NOMO-1 treated with dmso at 0.1 percent for 144 hours (cell line): ENCODE data around the gene ERBB3.

ENCODE experiments used
- DNase-seq: peaks from one replicate; lab custom pipeline; 2025; ENCODE audit not compliant: unreplicated experiment; lab: John Stamatoyannopoulos, UW

Gene ERBB3

DNA sequence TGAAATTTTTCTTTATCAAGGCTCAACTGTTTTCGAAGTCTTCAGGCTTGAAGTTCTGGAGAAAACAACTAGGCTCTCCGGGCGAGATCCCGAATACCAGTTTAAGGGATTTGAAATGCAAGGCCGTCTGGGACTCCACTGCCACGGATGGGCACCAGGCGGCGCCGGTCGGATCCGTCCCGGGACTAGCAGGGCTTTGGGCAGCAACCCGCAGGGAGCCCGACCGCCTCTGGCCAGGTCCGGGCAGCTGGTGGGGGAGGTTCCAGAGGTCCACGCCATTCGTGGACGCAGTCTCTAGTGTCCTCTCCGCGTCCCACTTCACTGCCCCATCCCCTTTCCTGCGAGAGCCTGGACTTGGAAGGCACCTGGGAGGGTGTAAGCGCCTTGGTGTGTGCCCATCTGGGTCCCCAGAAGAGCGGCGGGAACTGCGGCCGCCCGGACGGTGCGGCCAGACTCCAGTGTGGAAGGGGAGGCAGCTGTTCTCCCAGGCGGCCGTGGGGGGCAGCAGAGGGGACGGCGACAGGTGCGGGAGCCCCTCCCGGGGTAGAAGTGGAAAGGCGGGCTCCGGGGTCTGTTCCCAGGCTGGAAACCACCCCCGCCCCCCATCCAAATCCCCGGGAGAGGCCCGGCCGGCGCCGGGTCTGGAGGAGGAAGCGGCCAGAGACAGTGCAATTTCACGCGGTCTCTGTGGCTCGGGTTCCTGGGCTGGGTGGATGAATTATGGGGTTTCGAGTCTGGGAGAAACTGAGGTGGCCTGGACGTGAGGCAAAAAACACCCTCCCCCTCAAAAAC, 838 bp upstream of the ERBB3 start:
- DNase-seq, result peak; percentile 32

DNA sequence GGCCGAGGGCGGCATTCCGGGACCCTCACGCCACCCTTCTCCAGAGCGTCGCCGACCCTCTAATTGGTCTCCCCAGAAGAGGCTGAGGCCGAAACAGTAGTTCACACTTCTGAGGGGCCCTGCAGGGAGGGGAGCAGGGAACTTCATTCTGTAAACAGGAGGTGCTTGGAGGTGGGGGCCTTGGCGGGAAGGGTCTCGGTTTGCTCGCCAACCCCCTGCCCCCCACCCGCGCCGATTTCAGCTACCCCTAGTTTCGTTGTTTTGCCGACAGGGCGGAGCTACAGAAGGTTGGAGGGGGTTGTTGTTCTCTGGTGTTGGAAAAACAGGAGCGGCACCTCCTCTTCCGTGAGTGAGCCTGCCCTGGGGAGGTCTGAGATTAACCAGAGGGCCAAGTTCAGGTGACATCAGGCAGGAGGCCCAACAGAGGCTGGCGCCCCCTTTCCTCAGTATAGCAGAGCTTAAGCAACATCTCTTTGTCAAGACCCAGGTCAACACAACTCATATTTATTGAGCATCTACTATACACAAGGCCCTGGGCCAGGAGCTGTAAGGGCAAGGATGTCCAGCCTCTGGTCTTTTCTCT, 682 bp downstream of the ERBB3 start:
- DNase-seq, result no peak

DNA sequence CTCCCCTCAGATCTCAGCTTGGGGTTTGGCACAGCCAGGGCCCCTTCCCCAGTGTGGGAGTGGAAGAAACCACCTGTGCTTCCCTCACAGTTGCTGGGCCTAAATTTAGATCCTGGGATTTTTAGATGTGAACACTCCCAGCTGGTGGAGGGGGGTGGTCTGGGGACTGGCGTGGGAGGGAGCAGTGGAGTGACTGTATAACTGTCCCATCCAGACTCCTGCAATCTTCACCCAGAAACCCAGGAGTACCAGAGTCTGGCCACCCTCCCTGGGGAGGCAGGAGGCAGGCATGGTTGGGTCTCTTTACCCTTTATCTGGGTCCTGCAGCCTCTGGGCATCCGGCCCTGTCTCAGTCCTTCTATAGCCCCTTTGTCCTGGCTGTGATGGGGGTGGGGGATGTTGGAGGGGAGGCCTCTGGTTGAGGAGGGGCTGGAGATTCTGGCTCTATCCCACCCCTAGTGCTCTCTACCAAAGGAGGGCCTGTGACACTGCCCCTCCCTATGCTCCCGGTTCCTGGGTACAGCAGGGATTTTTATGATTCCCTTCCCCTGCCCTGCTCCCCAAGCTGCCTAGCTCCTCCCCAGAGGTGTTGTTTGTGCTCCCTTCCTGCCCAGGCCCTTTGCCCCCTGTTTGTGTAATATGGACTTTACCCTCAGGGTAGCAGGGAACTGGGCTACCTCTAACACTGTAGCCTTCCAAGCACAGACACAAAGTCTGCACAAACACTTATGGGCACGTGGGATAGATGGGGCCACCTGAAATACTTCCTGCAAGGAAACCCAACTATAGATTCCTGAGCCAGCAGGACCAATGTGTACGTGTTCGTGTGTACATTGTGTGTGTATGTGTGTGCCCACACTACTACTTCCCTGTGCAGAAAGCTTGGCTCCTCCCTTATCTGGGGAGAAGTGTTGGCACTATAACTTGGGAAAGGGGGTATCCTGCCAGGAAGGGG, 1.7 kb downstream of the ERBB3 start:
- DNase-seq, result no peak

DNA sequence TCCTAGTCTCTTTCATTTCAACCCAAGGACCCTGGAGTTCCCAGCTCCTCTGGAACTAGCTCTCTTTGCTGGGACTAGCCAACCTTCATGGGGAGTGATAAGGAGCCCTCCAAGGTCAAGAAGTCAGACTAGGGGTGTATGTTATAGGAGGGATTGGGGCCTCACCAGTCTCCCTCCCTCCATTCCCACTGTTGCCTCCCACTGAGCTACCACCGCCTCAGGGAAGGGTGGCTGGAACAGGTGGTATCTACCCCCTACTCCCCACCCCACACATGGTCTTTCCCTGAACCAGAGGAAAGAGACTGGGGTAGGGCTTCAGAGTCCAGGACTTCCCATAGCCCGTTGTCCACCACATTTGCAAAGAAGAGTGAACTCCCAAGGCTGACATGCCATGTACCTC, 2.4 kb downstream of the ERBB3 start:
- no peak for DNase-seq

DNA sequence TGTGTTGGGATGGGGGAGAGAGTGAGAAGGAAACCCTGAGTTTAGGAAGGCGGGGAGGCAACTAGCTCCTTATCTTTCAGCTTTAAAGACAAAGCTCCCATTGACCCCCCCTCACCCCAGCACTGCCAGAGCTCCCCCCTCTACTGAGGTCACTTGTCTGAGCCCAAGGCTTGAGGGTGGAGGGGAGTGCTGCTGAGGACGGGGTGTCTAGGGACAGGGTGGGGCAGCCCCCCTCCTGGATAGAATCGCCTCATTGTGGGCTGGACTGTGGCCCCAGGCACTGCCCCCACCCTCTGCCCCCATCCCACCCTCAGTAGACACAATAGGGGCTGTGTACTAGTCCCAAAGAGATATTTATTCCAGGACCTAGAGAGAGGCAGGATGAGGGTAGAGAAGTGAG, 3.0 kb downstream of the ERBB3 start:
- no peak for DNase-seq

DNA sequence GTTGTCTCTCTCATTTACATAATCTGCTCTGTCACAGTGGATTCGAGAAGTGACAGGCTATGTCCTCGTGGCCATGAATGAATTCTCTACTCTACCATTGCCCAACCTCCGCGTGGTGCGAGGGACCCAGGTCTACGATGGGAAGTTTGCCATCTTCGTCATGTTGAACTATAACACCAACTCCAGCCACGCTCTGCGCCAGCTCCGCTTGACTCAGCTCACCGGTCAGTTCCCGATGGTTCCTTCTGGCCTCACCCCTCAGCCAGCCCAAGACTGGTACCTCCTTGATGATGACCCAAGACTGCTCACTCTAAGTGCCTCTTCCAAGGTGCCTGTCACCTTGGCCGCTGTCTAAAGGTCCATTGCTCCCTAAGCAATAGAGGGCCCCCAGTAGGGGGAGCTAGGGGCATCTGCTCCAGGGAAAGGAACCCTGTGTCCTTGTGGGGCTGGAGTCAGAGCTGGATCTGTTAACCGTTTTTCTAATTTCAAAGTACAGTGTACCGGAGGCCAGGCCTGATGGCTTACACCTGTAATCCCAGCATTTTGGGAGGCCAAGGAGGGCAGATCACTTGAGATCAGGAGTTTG, 5.1 kb downstream of the ERBB3 start:
- DNase-seq, result no peak

DNA sequence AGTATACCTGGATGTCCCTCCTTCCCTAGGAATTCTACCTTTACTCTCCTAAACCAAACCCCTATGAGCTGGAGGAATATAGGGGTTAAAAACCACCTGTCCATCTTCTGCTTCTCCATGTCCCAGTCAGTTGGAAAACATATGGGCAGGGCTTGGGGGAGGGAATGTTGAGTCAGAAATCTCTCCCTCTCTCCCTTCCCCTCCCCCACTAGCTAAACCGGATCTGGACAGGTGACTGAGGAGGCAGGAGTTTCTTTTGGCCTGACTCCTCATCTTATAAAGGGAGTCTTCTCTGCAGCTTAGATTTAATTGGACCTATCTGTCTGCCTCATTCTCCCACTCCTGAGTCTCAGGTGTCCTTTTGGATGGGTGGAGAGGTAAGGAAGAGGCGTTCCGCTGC, 6.1 kb downstream of the ERBB3 start:
- no peak for DNase-seq

DNA sequence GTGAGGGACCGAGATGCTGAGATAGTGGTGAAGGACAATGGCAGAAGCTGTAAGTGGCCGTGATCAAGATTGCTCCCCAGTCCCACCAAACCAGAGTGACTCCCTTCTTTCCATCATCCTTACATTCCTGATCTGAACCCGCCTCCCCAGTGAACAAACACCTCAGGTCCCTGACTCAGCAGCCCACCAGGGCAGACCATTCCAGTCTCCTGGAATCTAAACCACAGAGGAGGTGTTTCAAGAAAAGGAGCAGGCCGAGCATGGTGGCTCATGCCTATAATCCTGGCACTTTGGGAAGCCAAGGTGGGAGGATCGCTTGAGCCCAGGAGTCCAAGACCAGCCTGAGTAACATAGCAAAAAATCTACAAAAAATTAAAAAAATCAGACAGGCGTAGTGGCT, 6.6 kb downstream of the ERBB3 start:
- no peak for DNase-seq

DNA sequence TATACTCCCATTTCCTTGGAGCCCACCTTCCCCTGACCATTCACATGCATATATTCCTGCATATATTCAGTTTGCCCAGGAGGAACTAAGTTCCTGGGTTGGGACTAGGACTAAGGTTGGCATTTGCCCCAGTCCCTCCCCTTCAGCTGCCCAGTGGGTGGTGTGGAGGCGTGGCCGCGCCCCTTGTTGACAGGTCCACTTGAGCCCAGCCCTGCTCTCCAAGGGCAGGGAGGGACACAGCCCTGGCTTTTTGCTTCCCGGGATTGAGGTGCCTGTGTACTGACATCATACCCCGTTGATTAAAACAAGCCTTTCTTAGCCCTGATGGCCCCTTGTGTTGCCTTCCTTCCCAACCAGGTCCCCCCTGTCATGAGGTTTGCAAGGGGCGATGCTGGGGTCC, 7.3 kb downstream of the ERBB3 start:
- no peak for DNase-seq

DNA sequence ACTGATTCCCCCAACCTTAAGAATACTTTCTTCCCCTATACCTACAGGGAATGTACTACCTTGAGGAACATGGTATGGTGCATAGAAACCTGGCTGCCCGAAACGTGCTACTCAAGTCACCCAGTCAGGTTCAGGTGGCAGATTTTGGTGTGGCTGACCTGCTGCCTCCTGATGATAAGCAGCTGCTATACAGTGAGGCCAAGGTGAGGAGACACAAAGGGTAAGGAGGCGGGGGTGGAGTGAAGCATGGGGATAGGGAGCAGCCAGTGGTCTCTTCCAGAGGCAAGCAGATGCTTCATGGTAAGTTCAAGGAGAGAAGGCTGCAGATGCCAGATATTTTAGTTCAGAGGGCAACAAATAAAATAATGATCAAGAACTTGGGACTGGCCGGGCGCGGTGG, 17.8 kb downstream of the ERBB3 start:
- no peak for DNase-seq

DNA sequence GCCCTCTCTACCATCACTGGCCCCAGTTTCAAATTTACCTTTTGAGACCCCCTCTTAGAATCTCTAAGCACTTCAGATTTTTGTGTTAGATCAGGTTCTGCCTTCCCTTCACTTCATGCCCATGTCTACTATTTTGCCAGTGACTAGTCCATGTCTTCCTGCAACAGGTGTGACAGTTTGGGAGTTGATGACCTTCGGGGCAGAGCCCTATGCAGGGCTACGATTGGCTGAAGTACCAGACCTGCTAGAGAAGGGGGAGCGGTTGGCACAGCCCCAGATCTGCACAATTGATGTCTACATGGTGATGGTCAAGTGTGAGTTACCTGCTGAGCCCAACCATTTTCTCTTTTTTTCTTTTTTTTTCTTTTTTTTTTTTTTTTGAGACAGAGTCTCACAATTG, 18.6 kb downstream of the ERBB3 start:
- no peak for DNase-seq

DNA sequence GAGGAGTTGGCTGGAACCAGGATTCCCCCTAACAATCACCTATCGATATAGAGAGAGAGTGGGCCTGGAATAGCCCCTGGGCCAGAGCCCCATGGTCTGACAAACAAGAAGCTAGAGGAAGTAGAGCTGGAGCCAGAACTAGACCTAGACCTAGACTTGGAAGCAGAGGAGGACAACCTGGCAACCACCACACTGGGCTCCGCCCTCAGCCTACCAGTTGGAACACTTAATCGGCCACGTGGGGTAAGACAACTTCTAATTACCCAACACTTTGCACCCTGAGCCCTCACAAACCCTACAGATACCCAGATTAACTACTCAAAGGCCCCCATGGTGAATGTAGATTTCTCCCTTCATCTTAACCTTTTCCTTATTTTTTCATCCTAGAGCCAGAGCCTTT, 19.8 kb downstream of the ERBB3 start:
- no peak for DNase-seq

DNA sequence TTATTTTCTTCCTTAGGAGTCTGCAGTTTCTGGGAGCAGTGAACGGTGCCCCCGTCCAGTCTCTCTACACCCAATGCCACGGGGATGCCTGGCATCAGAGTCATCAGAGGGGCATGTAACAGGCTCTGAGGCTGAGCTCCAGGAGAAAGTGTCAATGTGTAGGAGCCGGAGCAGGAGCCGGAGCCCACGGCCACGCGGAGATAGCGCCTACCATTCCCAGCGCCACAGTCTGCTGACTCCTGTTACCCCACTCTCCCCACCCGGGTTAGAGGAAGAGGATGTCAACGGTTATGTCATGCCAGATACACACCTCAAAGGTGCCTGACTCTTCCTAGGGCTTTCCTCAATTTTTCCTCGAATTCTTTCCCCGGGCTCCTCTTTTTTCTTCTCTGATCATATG, 21.1 kb downstream of the ERBB3 start:
- DNase-seq, result no peak

DNA sequence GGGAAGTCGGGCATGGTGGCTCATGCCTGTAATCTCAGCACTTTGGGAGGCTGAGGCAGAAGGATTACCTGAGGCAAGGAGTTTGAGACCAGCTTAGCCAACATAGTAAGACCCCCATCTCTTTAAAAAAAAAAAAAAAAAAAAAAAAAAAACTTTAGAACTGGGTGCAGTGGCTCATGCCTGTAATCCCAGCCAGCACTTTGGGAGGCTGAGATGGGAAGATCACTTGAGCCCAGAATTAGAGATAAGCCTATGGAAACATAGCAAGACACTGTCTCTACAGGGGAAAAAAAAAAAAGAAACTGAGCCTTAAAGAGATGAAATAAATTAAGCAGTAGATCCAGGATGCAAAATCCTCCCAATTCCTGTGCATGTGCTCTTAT, 22.7 kb downstream of the ERBB3 start:
- no peak for DNase-seq

DNA sequence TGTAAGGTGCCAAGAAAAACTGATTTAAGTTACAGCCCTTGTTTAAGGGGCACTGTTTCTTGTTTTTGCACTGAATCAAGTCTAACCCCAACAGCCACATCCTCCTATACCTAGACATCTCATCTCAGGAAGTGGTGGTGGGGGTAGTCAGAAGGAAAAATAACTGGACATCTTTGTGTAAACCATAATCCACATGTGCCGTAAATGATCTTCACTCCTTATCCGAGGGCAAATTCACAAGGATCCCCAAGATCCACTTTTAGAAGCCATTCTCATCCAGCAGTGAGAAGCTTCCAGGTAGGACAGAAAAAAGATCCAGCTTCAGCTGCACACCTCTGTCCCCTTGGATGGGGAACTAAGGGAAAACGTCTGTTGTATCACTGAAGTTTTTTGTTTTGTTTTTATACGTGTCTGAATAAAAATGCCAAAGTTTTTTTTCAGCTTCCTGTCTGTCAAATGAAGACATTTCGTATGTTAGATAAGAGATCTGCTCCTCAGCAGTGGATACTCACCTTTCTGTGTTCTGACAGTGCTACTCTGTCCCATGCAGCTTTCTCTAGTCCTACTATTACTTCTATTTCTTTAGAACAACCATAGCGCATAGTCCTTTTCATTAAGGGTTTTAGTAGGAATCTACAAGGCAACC, 23.2 kb downstream of the ERBB3 start:
- DNase-seq, result no peak

DNA sequence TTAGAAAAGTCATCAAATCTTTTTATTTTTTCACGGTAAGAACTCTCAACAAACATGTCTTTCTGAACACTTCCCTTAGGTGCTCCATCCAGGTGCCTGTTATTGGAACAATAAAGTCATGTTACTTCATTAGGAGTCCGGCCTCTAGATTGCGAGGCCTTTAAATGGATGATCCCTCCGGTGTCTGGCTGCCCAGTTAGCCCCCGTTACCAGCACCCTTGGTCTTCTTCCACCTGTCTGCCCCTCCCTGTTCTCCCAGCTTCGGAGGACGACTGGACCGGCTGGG, 23.8 kb downstream of the ERBB3 start:
- DNase-seq, result no peak

DNA sequence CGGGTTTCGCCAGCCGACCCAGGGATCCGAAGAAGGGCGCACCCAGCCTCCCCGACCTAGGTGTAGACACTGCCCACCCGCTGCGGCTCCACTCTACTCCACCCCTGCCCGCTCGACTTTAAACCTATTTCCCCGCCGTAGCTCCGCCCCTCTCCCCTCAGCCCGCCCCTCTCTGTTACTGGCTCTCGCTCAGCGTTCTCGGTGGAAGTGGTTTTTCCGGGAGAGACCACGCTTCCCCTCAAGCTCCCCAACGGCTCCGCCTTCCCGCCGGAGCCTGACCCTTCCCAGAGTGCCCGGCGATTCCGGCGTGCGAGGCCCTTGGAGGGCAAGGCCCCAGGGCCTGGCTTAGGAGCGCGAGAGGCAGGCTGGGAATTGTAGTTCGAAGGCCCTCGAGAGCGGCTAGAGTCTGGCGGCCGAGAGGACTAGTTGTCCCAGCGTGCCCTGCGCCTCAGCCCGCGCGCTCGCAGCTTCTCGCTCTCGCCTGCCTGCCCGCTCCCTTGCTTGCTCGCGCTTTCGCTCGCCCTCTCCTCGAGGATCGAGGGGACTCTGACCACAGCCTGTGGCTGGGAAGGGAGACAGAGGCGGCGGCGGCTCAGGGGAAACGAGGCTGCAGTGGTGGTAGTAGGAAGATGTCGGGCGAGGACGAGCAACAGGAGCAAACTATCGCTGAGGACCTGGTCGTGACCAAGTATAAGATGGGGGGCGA, 24.3 kb downstream of the ERBB3 start, which contains the start of gene PA2G4:
TSS of gene PA2G4 (plus strand) at position 451 of the 706 bp plus-strand sequence. CDS start at position 630, 179 bp downstream.
- DNase-seq, result peak; percentile 99

DNA sequence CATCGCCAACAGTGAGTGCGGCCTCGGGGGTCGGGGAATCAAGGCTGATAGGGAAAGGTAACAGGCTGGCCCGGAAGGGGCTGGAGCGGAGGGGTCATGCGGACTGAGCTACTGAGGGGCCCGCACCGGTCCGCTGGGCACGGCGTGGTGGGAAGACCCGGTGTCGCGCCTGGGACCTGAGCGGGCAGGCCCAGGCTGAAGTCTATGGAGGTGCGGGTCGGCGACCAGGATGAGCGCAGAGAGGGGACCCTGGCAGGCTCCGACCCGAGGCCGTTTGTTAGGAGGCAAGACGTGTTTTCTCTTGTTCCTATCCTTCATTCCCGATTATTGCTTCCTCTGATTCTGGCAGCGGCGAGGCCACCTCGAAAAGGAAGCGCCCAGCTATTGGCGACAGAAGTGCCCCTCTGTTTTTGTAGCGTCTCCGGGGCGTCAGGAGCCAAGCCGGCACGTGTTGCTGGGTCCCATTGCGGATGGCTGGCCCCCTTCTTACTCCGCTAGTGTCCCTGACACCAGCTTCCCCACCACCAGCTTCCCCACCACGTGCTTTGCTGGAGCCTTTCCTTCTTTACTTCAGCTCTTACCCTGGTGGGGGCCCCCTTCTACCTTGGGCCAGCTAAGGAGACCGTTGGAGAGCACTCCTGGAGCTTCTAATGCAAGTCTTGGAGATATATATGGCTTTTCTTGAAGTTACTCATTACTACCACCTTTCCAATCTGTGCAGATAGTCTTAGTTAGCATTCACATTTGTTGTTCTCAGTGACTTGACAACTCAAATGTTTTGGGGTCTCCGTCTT, 25.0 kb downstream of the ERBB3 start:
- no peak for DNase-seq

DNA sequence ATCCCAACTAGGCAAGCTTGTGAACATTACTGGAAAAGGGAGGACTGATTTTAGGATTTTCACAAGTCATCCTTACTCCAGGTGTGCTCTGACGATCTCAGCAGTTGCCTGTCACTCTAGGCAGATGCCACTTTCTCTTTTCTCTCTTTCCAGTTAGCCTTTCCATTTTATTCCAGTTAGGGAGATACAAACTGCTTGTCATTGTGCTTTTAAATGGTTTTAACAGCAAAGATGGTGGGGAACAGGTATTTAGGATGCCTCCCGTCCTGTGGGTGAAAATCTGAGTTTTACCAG, 25.6 kb downstream of the ERBB3 start:
- no peak for DNase-seq

DNA sequence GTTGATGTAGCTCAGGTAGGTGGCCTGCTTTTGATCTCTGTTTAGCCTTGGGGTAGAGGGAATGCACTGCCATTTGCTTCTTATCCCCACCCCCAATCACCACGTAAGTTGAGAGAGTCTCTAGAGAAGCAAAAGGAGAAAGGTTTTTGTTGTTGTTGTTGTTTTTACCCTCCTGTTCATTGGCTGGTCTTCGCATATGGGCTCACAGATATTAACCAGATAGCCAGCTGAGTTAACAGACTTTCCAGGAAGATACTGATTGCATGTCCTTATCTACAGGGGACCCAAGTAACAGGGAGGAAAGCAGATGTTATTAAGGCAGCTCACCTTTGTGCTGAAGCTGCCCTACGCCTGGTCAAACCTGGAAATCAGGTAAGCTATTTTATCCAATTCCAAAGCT, 27.3 kb downstream of the ERBB3 start:
- DNase-seq, result no peak
